B cell (primary cell): ENCODE measurements around the gene PHOSPHO2. TPM values are rescaled to one million over a fixed set of nuclear protein-coding genes. Genes with fewer than 3 reads are reported as not detected.

ENCODE experiments used
- ATAC-seq: fragments of 200-7000 bp; cut with Tn5 transposase; one replicate; pipeline ENCODE4 v1.10.0; 2021; ENCODE audit warnings: low read depth, mild to moderate bottlenecking, moderate number of reproducible peaks, moderate library complexity
- CTCF ChIA-PET: fragments of 350-600 bp; sonication (Branson Sonifier 250); formaldehyde crosslinking; loops from one replicate; lab custom pipeline; 2021; ENCODE audit warnings: antibody characterized with exemption, inconsistent platforms; lab: Charles Lee
- POLR2A ChIA-PET: fragments of 350-600 bp; sonication (Branson Sonifier 250); formaldehyde crosslinking; loops from one replicate; lab custom pipeline; 2021; ENCODE audit warnings: antibody characterized with exemption; lab: Charles Lee
- DNase-seq: peaks from one replicate; pipeline ENCODE4 v3.0.0; 2013
- H2AFZ ChIP-seq: 2 replicates; pipeline ENCODE4 v1.6.1; 2012; ENCODE audit warnings: mild to moderate bottlenecking, low read depth, low read length; ENCODE audit not compliant: insufficient read depth, poor library complexity, severe bottlenecking
- H3K27ac ChIP-seq, 2 donors: 1 replicate in 1 of 2; 2 replicates in 1 of 2; pipeline ENCODE4 v1.5.1; 2012 to 2013; ENCODE audit warnings: low read length in 2 of 2, mild to moderate bottlenecking in 2 of 2, moderate library complexity in 1 of 2
- H3K27me3 ChIP-seq, 4 experiments: fragments of 200-600 bp in 1 of 4; sonication (generic) in 1 of 4; replicated peaks in 1 of 4; 1 replicate in 2 of 4; 2 replicates in 2 of 4; pipeline versions ENCODE4 v1.6.1 to v1.7.0; 2013 to 2016; ENCODE audit warnings: low read length in 3 of 4, mild to moderate bottlenecking in 2 of 4, mixed read lengths in 1 of 4, moderate library complexity in 1 of 4; ENCODE audit not compliant: insufficient read depth in 4 of 4, control insufficient read depth in 3 of 4; ENCODE audit errors: control extremely low read depth in 1 of 4
- H3K36me3 ChIP-seq, 2 experiments: replicated peaks in 1 of 2; 1 replicate in 1 of 2; 2 replicates in 1 of 2; pipeline versions ENCODE4 v1.6.1 to v1.7.1; 2013; ENCODE audit warnings: low read length in 1 of 2; ENCODE audit not compliant: insufficient read depth in 2 of 2, control insufficient read depth in 1 of 2; ENCODE audit errors: control extremely low read depth in 1 of 2, extremely low read depth in 1 of 2
- H3K4me1 ChIP-seq, 2 donors: fragments of 200-600 bp in 1 of 2; sonication (generic) in 1 of 2; 1 replicate in 1 of 2; 2 replicates in 1 of 2; pipeline versions ENCODE4 v1.5.1 to v1.6.1; 2013 to 2017; ENCODE audit warnings: low read length in 2 of 2; ENCODE audit not compliant: control insufficient read depth in 2 of 2, insufficient read depth in 2 of 2
- H3K4me2 ChIP-seq: replicated peaks from 2 replicates; pipeline ENCODE3; 2012; ENCODE audit warnings: mild to moderate bottlenecking, low read depth, low read length; ENCODE audit not compliant: poor library complexity, severe bottlenecking
- H3K4me3 ChIP-seq, 5 experiments: fragments of 200-600 bp in 1 of 5; sonication (generic) in 1 of 5; 1 replicate in 3 of 5; 2 replicates in 2 of 5; pipeline versions ENCODE4 v1.5.1 to v1.7.0; 2011 to 2016; ENCODE audit warnings: low read length in 4 of 5, mild to moderate bottlenecking in 4 of 5, low read depth in 2 of 5, control low read depth in 1 of 5, moderate library complexity in 1 of 5; ENCODE audit not compliant: insufficient read depth in 1 of 5; ENCODE audit errors: control extremely low read depth in 1 of 5, extremely low read depth in 1 of 5
- H3K79me2 ChIP-seq: fragments of 200-600 bp; sonication (generic); one replicate; pipeline ENCODE4 v1.6.0; 2016; ENCODE audit warnings: low read length; ENCODE audit not compliant: control insufficient read depth, insufficient read depth
- H3K9ac ChIP-seq: fragments of 200-600 bp; sonication (generic); 2 replicates; pipeline ENCODE4 v1.6.1; 2017; ENCODE audit warnings: mild to moderate bottlenecking, low read length, moderate library complexity
- H3K9me3 ChIP-seq, 3 donors: one replicate each; pipeline versions ENCODE4 v1.6.1 to v1.7.1; 2013; ENCODE audit warnings: low read length in 2 of 3; ENCODE audit not compliant: control insufficient read depth in 2 of 3, insufficient read depth in 1 of 3; ENCODE audit errors: control extremely low read depth in 1 of 3
- H4K20me1 ChIP-seq: 2 replicates; pipeline ENCODE4 v1.6.0; 2012; ENCODE audit warnings: mild to moderate bottlenecking, low read length; ENCODE audit not compliant: insufficient read depth, control insufficient read depth, poor library complexity, severe bottlenecking
- H3K27ac Mint-ChIP-seq: one replicate; pipeline ENCODE4 v1.8.0; 2021; ENCODE audit warnings: mixed read lengths
- H3K27me3 Mint-ChIP-seq: one replicate; pipeline ENCODE4 v1.8.0; 2021; ENCODE audit warnings: mixed read lengths
- H3K4me1 Mint-ChIP-seq: one replicate; pipeline ENCODE4 v1.8.0; 2021; ENCODE audit warnings: mixed read lengths
- H3K4me3 Mint-ChIP-seq: one replicate; pipeline ENCODE4 v1.8.0; 2021; ENCODE audit warnings: mixed read lengths
- H3K9me3 Mint-ChIP-seq: one replicate; pipeline ENCODE4 v1.8.0; 2022; ENCODE audit warnings: mixed read lengths; ENCODE audit not compliant: insufficient read depth
- CTCF ChIP-seq: fragments of 200-600 bp; IDR thresholded peaks from one replicate; pipeline ENCODE4 v1.8.0; 2022; ENCODE audit warnings: antibody characterized with exemption, mild to moderate bottlenecking
- EZH2 ChIP-seq: IDR thresholded peaks from 2 replicates; pipeline ENCODE4 v1.6.1; 2012; ENCODE audit warnings: borderline replicate concordance, low read depth, mild to moderate bottlenecking, moderate library complexity, low read length; ENCODE audit not compliant: insufficient read depth, poor library complexity, severe bottlenecking
- WGBS: methylation state at CpG from one replicate; pipeline ENCODE4 v1.1.5; 2013; ENCODE audit warnings: missing lambda C conversion rate; ENCODE audit not compliant: insufficient coverage; 5-methylcytosine and 5-hydroxymethylcytosine counted together
- intact Hi-C: fragments of 100-400 bp; cut with micrococcal nuclease; formaldehyde crosslinking; loops from one replicate; pipeline ENCODE4 v1.10.0; 2022
- polyA plus RNA-seq: library from polyadenylated mRNA; depleted of rRNA; stranded (reverse); fragments of >200 nt; gene quantifications from 2 replicates; pipeline ENCODE4 v1.2.3, GENCODE V29; 2012
- total RNA-seq, 2 donors: library from RNA; stranded (reverse); fragments of 120-200 nt in 1 of 2; gene quantifications; 1 replicate in 1 of 2; 2 replicates in 1 of 2; pipeline versions ENCODE4 v1.2.3 to v1.2.4, GENCODE V29; 2013 to 2022

PHOSPHO2 gene
- total and polyA plus RNA-seq, 2 donors (not counting 1 experiment from before 2014, with no cell fraction given) = 1.5 to 8.4 TPM

DNA sequence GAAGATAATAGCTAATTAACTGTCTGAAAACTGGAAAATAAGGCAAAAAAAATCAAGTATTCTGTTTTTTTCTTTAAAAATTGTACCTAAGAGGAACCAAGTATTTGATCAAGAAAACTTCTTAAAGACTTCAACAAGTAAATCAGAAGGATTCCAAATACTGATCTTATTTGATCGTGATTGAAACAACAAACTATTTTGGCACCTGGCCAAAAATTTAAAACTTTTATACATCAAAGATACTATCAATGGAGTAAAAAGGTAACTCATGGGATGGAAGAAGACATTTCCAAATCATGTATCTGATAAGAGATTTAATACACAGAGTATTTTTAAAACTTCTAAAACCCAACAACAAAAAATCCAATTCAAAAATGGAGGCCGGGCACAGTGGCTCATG is 46.8 kb upstream of the PHOSPHO2 start:
- no peak for ATAC-seq
- Mint-ChIP-seq H3K4me1 (no peaks in the 10 kb centered on the region), H3K27me3 (no peaks in the 10 kb centered on the region), H3K27ac (no peak overlapping the region), H3K4me3 (no peak overlapping the region), H3K9me3 (no peaks in the 10 kb centered on the region)
- no peaks in the 10 kb centered on the region for H3K36me3 ChIP-seq
- H3K9me3 ChIP-seq = no peaks in the 10 kb centered on the region
- no peak overlapping the region for H3K4me3 ChIP-seq
- no peak overlapping the region for H2AFZ ChIP-seq
- peaks cover 0 to 3% (median 0%) of the 10 kb centered on the region in 4 experiments for H3K27me3 ChIP-seq
- no peak overlapping the region for H3K9ac ChIP-seq
- intact Hi-C loops = no loop called here
- H3K4me2 ChIP-seq = no peak overlapping the region
- ChIA-PET POLR2A (no interaction called here), CTCF (no interaction called here)
- H4K20me1 ChIP-seq = no peaks in the 10 kb centered on the region
- no peak for DNase-seq
- no peak overlapping the region for H3K27ac ChIP-seq
- WGBS = 100% methylated on average over 1 of the region's 2 CpGs
- H3K79me2 ChIP-seq = no peaks in the 10 kb centered on the region
- no peaks in the 10 kb centered on the region for H3K4me1 ChIP-seq
- TF ChIP-seq CTCF (no peak), EZH2 (no peak)

- no CpG with 5 or more reads among the region's 1 CpG for WGBS
- Histone ChIP-seq H3K4me3 (no peak overlapping the region), H3K9me3 (no peaks in the 10 kb centered on the region), H3K27me3 (peaks cover 0 to 4% (median 0%) of the 10 kb centered on the region in 4 experiments), H3K27ac (no peak overlapping the region), H3K4me2 (no peak overlapping the region), H3K4me1 (no peaks in the 10 kb centered on the region), H4K20me1 (no peaks in the 10 kb centered on the region), H3K79me2 (no peaks in the 10 kb centered on the region), H2AFZ (no peak overlapping the region), H3K36me3 (no peaks in the 10 kb centered on the region), H3K9ac (no peak overlapping the region)
- TF ChIP-seq EZH2 (no peak), CTCF (no peak)
- Mint-ChIP-seq H3K27ac (no peak overlapping the region), H3K9me3 (no peaks in the 10 kb centered on the region), H3K4me3 (no peak overlapping the region), H3K4me1 (no peaks in the 10 kb centered on the region), H3K27me3 (peaks cover 7% of the 10 kb centered on the region)
- intact Hi-C loops = no loop called here
- DNase-seq (no peak), ATAC-seq (no peak)
- ChIA-PET POLR2A (no interaction called here), CTCF (no interaction called here)
These were observed 45.0 kb upstream of the PHOSPHO2 start for GRCh38 chr2:169649278-169649677.
